ENCODE data around the gene IFT81. TPM values are rescaled to one million over a fixed set of nuclear protein-coding genes. Genes with fewer than 3 reads are reported as not detected.

Gene IFT81
- total and polyA plus RNA-seq, 2 donors (not counting 3 experiments of a cell fraction or from before 2014, with no cell fraction given) = 2.4 to 9.8 TPM

GRCh38 chr12:110179291-110179690 is 55.1 kb downstream of the IFT81 start:
- intact Hi-C loops (cut with micrococcal nuclease) (no loop called here), dilution Hi-C loops (cut with MboI; ENCODE audit: extremely low pct_ligation_motif_present, low sequenced_read_pairs) (no loop called here)
- BruUV-seq (replicated peaks) = no TSS peak
- no peak overlapping the region for H2AFZ ChIP-seq (ENCODE audit: low read depth, low read length)
- no peak for TF ChIP-seq GATA2 (IDR thresholded peaks at IDR 0.05; ENCODE audit: insufficient read depth, insufficient read length, low read depth, low read length)
- TF ChIP-seq, protein P1, sequence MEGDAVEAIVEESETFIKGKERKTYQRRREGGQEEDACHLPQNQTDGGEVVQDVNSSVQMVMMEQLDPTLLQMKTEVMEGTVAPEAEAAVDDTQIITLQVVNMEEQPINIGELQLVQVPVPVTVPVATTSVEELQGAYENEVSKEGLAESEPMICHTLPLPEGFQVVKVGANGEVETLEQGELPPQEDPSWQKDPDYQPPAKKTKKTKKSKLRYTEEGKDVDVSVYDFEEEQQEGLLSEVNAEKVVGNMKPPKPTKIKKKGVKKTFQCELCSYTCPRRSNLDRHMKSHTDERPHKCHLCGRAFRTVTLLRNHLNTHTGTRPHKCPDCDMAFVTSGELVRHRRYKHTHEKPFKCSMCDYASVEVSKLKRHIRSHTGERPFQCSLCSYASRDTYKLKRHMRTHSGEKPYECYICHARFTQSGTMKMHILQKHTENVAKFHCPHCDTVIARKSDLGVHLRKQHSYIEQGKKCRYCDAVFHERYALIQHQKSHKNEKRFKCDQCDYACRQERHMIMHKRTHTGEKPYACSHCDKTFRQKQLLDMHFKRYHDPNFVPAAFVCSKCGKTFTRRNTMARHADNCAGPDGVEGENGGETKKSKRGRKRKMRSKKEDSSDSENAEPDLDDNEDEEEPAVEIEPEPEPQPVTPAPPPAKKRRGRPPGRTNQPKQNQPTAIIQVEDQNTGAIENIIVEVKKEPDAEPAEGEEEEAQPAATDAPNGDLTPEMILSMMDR (IDR thresholded peaks at IDR 0.05; ENCODE audit: extremely low read depth in 1 of 2, insufficient read depth in 1 of 2, low read depth in 1 of 2, low read length in 2 of 2) = no peak
- TF ChIP-seq POLR2AphosphoS5 (IDR thresholded peaks at IDR 0.05; ENCODE audit: insufficient read depth, low read depth, low read length) = no peak
- TF ChIP-seq MYC (IDR thresholded peaks at IDR 0.05; ENCODE audit: low read depth, low read length) = no peak
- no peak for TF ChIP-seq FOS (IDR thresholded peaks at IDR 0.05; ENCODE audit: borderline replicate concordance, insufficient read depth, low read length)
- TF ChIP-seq MAX (IDR thresholded peaks at IDR 0.05; ENCODE audit: insufficient read depth, insufficient read length) = no peak
- TF ChIP-seq JUN (IDR thresholded peaks at IDR 0.05; ENCODE audit: borderline replicate concordance, insufficient read depth, insufficient read length, low read depth) = no peak
- no peak for TF ChIP-seq EZH2 (IDR thresholded peaks at IDR 0.05; ENCODE audit: borderline replicate concordance, low read depth, low read length, severe bottlenecking)
- TF ChIP-seq POLR2A (IDR thresholded peaks at IDR 0.05; ENCODE audit: low read depth, low read length) = no peak
- ChIA-PET POLR2A (no interaction called here), CTCF (no interaction called here)
- no peak overlapping the region for H3K9ac ChIP-seq (replicated peaks; ENCODE audit: extremely low read depth, insufficient read depth, low read length)
- H3K4me1 ChIP-seq (ENCODE audit: control insufficient read depth, extremely low read depth, insufficient read depth, low read length) = no peaks in the 10 kb centered on the region
- no peaks in the 10 kb centered on the region for H3K79me2 ChIP-seq (ENCODE audit: control insufficient read depth, insufficient read depth, low read length)
- H3K4me2 ChIP-seq (ENCODE audit: insufficient read depth, low read length) = no peak overlapping the region
- H3K36me3 ChIP-seq (ENCODE audit: control insufficient read depth in 2 of 2, extremely low read depth in 1 of 2, insufficient read depth in 2 of 2, low read length in 2 of 2) = peaks cover 0 to 2% of the 10 kb centered on the region in 2 experiments
- no peaks in the 10 kb centered on the region for H4K20me1 ChIP-seq (replicated peaks; ENCODE audit: control insufficient read depth, extremely low read depth, insufficient read depth, low read length)
- H3K9me1 ChIP-seq (replicated peaks; ENCODE audit: control insufficient read depth, extremely low read depth, insufficient read depth, low read length) = no peaks in the 10 kb centered on the region
- no peaks in the 10 kb centered on the region for H3K27me3 ChIP-seq (ENCODE audit: control insufficient read depth in 2 of 2, insufficient read depth in 2 of 2, low read length in 2 of 2)
- no peak overlapping the region for H3K27ac ChIP-seq (ENCODE audit: insufficient read depth, low read depth, low read length)
- no peak overlapping the region for H3K4me3 ChIP-seq (replicated peaks in 1 of 3; ENCODE audit: insufficient read depth in 1 of 3, low read depth in 1 of 3, low read length in 3 of 3)
- FAIRE-seq = peak; percentile 47
- no peaks in the 10 kb centered on the region for H3K9me3 ChIP-seq (replicated peaks; ENCODE audit: control insufficient read depth, insufficient read depth, low read length)
- no peak for DNase-seq (ENCODE audit: low read depth, low spot score)

All from endothelial cell of umbilical vein (primary cell).